Measurements from ENCODE around the gene MYH7. TPM values are rescaled to one million over a fixed set of nuclear protein-coding genes. Genes with fewer than 3 reads are reported as not detected.
"Not testable (repeated sequence)": the region's sequence is repeated elsewhere in the genome, so short reads cannot be mapped to it uniquely, and the experiment has no call there.

Gene MYH7
- polyA plus RNA-seq, 1 of the 3 experiments (the other 2 are of a cell fraction): not detected

DNA sequence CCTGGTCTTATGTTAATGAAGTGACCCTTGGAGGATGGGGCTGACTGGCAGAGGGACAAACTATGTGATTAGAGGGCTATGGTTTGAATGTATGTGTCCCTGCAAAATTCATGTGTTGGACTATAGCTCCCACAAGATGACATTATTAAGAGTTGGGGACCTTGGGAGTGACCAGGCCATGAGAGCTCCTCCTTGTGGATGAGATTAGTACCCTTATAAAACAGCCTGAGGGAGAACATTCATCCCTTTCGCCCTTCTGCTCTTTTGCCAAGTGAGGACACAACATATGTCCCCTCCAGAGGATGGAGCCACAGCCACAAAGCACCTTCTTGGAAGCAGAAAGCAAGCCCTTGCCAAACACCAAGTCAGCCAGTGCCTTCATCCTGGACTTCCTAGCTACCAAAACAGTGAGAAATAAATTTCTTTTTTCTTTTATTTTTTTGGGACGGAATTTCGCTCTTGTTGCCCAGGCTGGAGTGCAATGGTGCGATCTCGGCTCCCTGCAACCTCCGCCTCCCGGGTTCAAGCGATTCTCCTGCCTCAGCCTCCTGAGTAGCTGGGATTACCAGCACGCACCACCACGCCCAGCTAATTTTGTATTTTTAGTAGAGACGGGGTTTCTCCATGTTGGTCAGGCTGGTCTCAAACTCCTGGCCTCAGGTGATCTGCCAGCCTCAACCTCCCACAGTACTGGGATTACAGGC lies 21.6 kb upstream of the MYH7 start:
- H2AFZ ChIP-seq (ENCODE audit: low read depth); H3K9me2 ChIP-seq; H3K27me3 ChIP-seq (ENCODE audit: insufficient read depth); H3K36me3 ChIP-seq (replicated peaks in 1 of 2; ENCODE audit: control insufficient read depth in 1 of 2, insufficient read depth in 2 of 2, low read length in 1 of 2); H3K4me1 ChIP-seq (ENCODE audit: control insufficient read depth in 1 of 2, insufficient read depth in 2 of 2, low read depth in 1 of 2, low read length in 1 of 2); H4K20me1 ChIP-seq (ENCODE audit: insufficient read depth); H3K4me2 ChIP-seq; H3K9me3 ChIP-seq; POLR2A ChIA-PET; H3F3A ChIP-seq (replicated peaks; ENCODE audit: insufficient read depth); H3K79me2 ChIP-seq (ENCODE audit: insufficient read depth); H3K4me3 ChIP-seq (ENCODE audit: low read depth in 2 of 2, low read length in 1 of 2); DNase-seq; H3K9ac ChIP-seq; H3K27ac ChIP-seq (ENCODE audit: low read depth in 2 of 2, low read length in 1 of 2): not testable (repeated sequence)
- CTCF ChIA-PET: interaction anchor here (0.5 to 2.1 kb wide), 6 partner anchors 11 to 130 kb away, joined by 3 to 6 read pairs (median 3); partner anchors contain the start of gene AP1G2
- TF ChIP-seq RAD21 (IDR thresholded peaks at IDR 0.05; ENCODE audit: low read length) (0 out of 2 replicates have a peak, but pooled peaks have one; percentile 9), CTCF (IDR thresholded peaks at IDR 0.05) (peak; percentile 37), SMC3 (IDR thresholded peaks at IDR 0.05; ENCODE audit: low read depth, low read length) (0 out of 2 replicates have a peak, but pooled peaks have one; percentile 12)
- 60% methylated on average over 11 of the region's 11 CpGs for WGBS (ENCODE audit: low lambda C conversion rate)

DNA sequence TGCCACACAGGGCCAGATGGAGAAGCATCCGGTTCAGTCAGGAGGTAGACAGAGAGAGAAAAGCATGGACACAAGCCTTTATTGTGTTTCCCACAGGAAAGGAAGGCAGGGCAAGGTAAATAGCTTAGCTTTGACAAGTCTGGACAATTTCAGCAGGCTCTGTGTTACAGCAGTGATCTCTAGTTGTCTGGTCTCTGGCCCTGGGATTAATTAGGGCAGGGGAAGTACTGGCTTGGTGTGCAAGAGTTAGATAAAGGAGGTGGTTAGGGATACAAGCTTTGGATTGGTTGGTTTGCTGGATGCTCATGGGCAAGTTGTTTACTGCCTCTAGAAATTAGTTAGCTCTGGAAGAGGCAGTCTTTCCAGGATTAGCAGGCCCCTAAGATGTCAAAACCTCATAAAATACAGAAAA lies 19.0 kb upstream of the MYH7 start:
- Histone ChIP-seq H2AFZ (ENCODE audit: low read depth) (no peak overlapping the region), H3K9me3 (no peaks in the 10 kb centered on the region), H3K4me1 (ENCODE audit: control insufficient read depth in 1 of 2, insufficient read depth in 2 of 2, low read depth in 1 of 2, low read length in 1 of 2) (peaks cover 0 to 7% of the 10 kb centered on the region in 2 experiments; a peak in 2 of 4 replicates), H3K4me3 (ENCODE audit: low read depth in 2 of 2, low read length in 1 of 2) (no peak overlapping the region), H3K27me3 (ENCODE audit: insufficient read depth) (no peaks in the 10 kb centered on the region; the same call in 1 of the 2 replicates), H3K4me2 (no peak overlapping the region), H3K9me2 (no peaks in the 10 kb centered on the region), H3F3A (replicated peaks; ENCODE audit: insufficient read depth) (no peaks in the 10 kb centered on the region), H3K27ac (ENCODE audit: low read depth in 2 of 2, low read length in 1 of 2) (peak overlapping the region in 1 of 2 experiments; percentile 93; a peak in 2 of 4 replicates), H3K36me3 (replicated peaks in 1 of 2; ENCODE audit: control insufficient read depth in 1 of 2, insufficient read depth in 2 of 2, low read length in 1 of 2) (no peaks in the 10 kb centered on the region), H3K9ac (no peak overlapping the region), H4K20me1 (ENCODE audit: insufficient read depth) (no peaks in the 10 kb centered on the region), H3K79me2 (ENCODE audit: insufficient read depth) (no peaks in the 10 kb centered on the region)
- 11% methylated on average over 1 of the region's 1 CpG for WGBS (ENCODE audit: low lambda C conversion rate)
- POLR2A ChIA-PET: interaction anchor here (0.9 to 1.1 kb wide), 2 partner anchors 10 to 89 kb away, joined by 3 to 7 read pairs; partner anchors contain the start of gene EFS
- no peak for DNase-seq
- CTCF ChIA-PET: interaction anchor here (1.0 to 1.2 kb wide), 3 partner anchors 12 to 105 kb away, joined by 3 read pairs; no protein-coding TSS in a partner anchor
- TF ChIP-seq SMC3 (IDR thresholded peaks at IDR 0.05; ENCODE audit: low read depth, low read length) (no peak), MXI1 (IDR thresholded peaks at IDR 0.05; ENCODE audit: low read depth, low read length) (peak; percentile 32; the same call in 1 of the 2 replicates), EP300 (IDR thresholded peaks at IDR 0.05; ENCODE audit: borderline replicate concordance in 1 of 2, low read depth in 1 of 2, low read length in 1 of 2) (peak in 1 of 2 experiments; percentile 41; a peak in 1 of 4 replicates)

GRCh38 chr14:23452237-23452636 lies 16.8 kb upstream of the MYH7 start:
- H3F3A ChIP-seq (replicated peaks; ENCODE audit: insufficient read depth): no peaks in the 10 kb centered on the region
- no peaks in the 10 kb centered on the region for H4K20me1 ChIP-seq (ENCODE audit: insufficient read depth)
- no peak overlapping the region for H3K4me2 ChIP-seq
- H3K79me2 ChIP-seq (ENCODE audit: insufficient read depth): no peaks in the 10 kb centered on the region
- no peaks in the 10 kb centered on the region for H3K9me2 ChIP-seq
- H3K36me3 ChIP-seq (replicated peaks in 1 of 2; ENCODE audit: control insufficient read depth in 1 of 2, insufficient read depth in 2 of 2, low read length in 1 of 2): no peaks in the 10 kb centered on the region
- H3K4me3 ChIP-seq (ENCODE audit: low read depth in 2 of 2, low read length in 1 of 2): no peak overlapping the region
- DNase-seq: no peak
- WGBS (ENCODE audit: low lambda C conversion rate): 71% methylated on average over 2 of the region's 2 CpGs
- POLR2A ChIA-PET: no interaction called here
- no peaks in the 10 kb centered on the region for H3K9me3 ChIP-seq
- H3K27ac ChIP-seq (ENCODE audit: low read depth in 2 of 2, low read length in 1 of 2): no peak overlapping the region
- H3K9ac ChIP-seq: no peak overlapping the region
- TF ChIP-seq EZH2phosphoT487 (IDR thresholded peaks at IDR 0.05; ENCODE audit: borderline replicate concordance, low read depth) (no peak), FOSL2 (IDR thresholded peaks at IDR 0.05; ENCODE audit: borderline replicate concordance, low read depth) (no peak), USF2 (IDR thresholded peaks at IDR 0.05; ENCODE audit: borderline replicate concordance, low read depth, low read length) (no peak), GATA2 (CRISPR knock-in tag; IDR thresholded peaks at IDR 0.05) (no peak)
- CTCF ChIA-PET: interaction anchor here (1.0 kb wide), 1 partner anchor 16 kb away, joined by 3 read pairs; no protein-coding TSS in a partner anchor
- peaks cover 0 to 7% of the 10 kb centered on the region in 2 experiments; a peak in 2 of 4 replicates for H3K4me1 ChIP-seq (ENCODE audit: control insufficient read depth in 1 of 2, insufficient read depth in 2 of 2, low read depth in 1 of 2, low read length in 1 of 2)
- no peak overlapping the region for H2AFZ ChIP-seq (ENCODE audit: low read depth)
- no peaks in the 10 kb centered on the region; the same call in 1 of the 2 replicates for H3K27me3 ChIP-seq (ENCODE audit: insufficient read depth)
